Brain microvascular endothelial cell (primary cell): ENCODE data around the gene NWD2.
"Not testable (repeated sequence)": the region's sequence is repeated elsewhere in the genome, so short reads cannot be mapped to it uniquely, and the experiment has no call there.

Experiments used
- DNase-seq: peaks from one replicate; pipeline ENCODE4 v3.0.0-alpha.2; 2020
- H3K27ac ChIP-seq: fragments of 250-450 bp; sonication (Bioruptor Pico); 2 replicates; pipeline ENCODE4 v1.5.1; 2020; ENCODE audit warnings: mild to moderate bottlenecking, moderate library complexity
- H3K27me3 ChIP-seq: fragments of 250-450 bp; sonication (Bioruptor Pico); replicated peaks from 2 replicates; pipeline ENCODE4 v1.5.1; 2020; ENCODE audit warnings: mild to moderate bottlenecking
- H3K36me3 ChIP-seq: fragments of 250-450 bp; sonication (Bioruptor Pico); replicated peaks from 2 replicates; pipeline ENCODE4 v1.5.1; 2020; ENCODE audit warnings: mild to moderate bottlenecking
- H3K4me3 ChIP-seq: 2 replicates; pipeline ENCODE4 v1.5.1; 2011; ENCODE audit warnings: low read depth, mild to moderate bottlenecking, control low read depth, low read length, moderate library complexity
- CTCF ChIP-seq: IDR thresholded peaks from 2 replicates; pipeline ENCODE4 v1.5.1; 2011; ENCODE audit warnings: low read depth, mild to moderate bottlenecking, moderate library complexity, low read length, control low read depth, inconsistent platforms; ENCODE audit errors: missing control alignments
- in situ Hi-C: cut with HindIII; loops from 2 replicates; pipeline ENCODE4 v1.10.0; 2017; ENCODE audit warnings: low sequenced_read_pairs, low pct_ligation_motif_present

Gene NWD2

GRCh38 chr4:37244583-37245390 lies at the start of gene NWD2:
NWD2 (plus strand) TSS chr4:37244743; CDS start chr4:37245068, 325 bp downstream.
- H3K27me3 ChIP-seq: peaks cover 19% of the 10 kb centered on the region
- H3K4me3 ChIP-seq: no peak within 1 kb of the TSS
- no peak within 1 kb of the TSS for H3K27ac ChIP-seq
- in situ Hi-C loops: no loop called here
- H3K36me3 ChIP-seq: no peaks in the 10 kb centered on the region
- DNase-seq: no peak
- no peak for TF ChIP-seq CTCF

GRCh38 chr4:37197899-37198298 lies 46.6 kb upstream of the NWD2 start:
- H3K4me3 ChIP-seq: no peak overlapping the region
- H3K36me3 ChIP-seq: no peaks in the 10 kb centered on the region
- DNase-seq: no peak
- in situ Hi-C loops: no loop called here
- no peak overlapping the region for H3K27ac ChIP-seq
- H3K27me3 ChIP-seq: no peaks in the 10 kb centered on the region
- no peak for TF ChIP-seq CTCF

- H3K27me3 ChIP-seq, in situ Hi-C loops: not testable (repeated sequence)
These were observed 39.8 kb upstream of the NWD2 start for GRCh38 chr4:37204740-37205139.

GRCh38 chr4:37216209-37216608 lies 28.3 kb upstream of the NWD2 start:
- DNase-seq: no peak
- no peak for TF ChIP-seq CTCF
- no peak overlapping the region for H3K4me3 ChIP-seq
- H3K27me3 ChIP-seq: no peaks in the 10 kb centered on the region
- in situ Hi-C loops: no loop called here
- no peak overlapping the region for H3K27ac ChIP-seq
- H3K36me3 ChIP-seq: no peaks in the 10 kb centered on the region

More at GRCh38 chr4:37204740-37205139, 39.8 kb upstream of the NWD2 start:
- H3K27ac ChIP-seq, H3K4me3 ChIP-seq, H3K36me3 ChIP-seq, DNase-seq: not testable (repeated sequence)

- Histone ChIP-seq H3K4me3 (no peak overlapping the region), H3K27ac (no peak overlapping the region), H3K36me3 (no peaks in the 10 kb centered on the region), H3K27me3 (no peaks in the 10 kb centered on the region)
- no peak for DNase-seq
- in situ Hi-C loops: no loop called here
- TF ChIP-seq CTCF: no peak
These were observed 25.3 kb upstream of the NWD2 start for GRCh38 chr4:37219242-37219641.

- no peak for TF ChIP-seq CTCF
- H3K27ac ChIP-seq: no peak overlapping the region
- H3K36me3 ChIP-seq: no peaks in the 10 kb centered on the region
- DNase-seq: no peak
- no peak overlapping the region for H3K4me3 ChIP-seq
- in situ Hi-C loops: no loop called here
- no peaks in the 10 kb centered on the region for H3K27me3 ChIP-seq
These were observed 24.6 kb upstream of the NWD2 start for GRCh38 chr4:37219990-37220389.
